Loucy (cell line): Measurements from ENCODE around the gene MYRIP.

Source experiments
- CTCF ChIP-seq: fragments of 200-600 bp; sonication (generic); conservative IDR thresholded peaks from 2 replicates; pipeline ENCODE4 v1.5.1; 2014; ENCODE audit warnings: mild to moderate bottlenecking, antibody characterized with exemption, low read length
- EZH2phosphoT487 ChIP-seq: fragments of 200-600 bp; IDR thresholded peaks from 2 replicates; pipeline ENCODE4 v1.6.1; 2018; ENCODE audit warnings: antibody characterized with exemption, mild to moderate bottlenecking, moderate library complexity, borderline replicate concordance

- no peak for TF ChIP-seq CTCF
- TF ChIP-seq EZH2phosphoT487: no peak
These were observed 72.7 kb downstream of the MYRIP start for GRCh38 chr3:39882111-39882510.
